HCT116 (cell line): ENCODE measurements around the gene ZBTB42. TPM values are rescaled to one million over a fixed set of nuclear protein-coding genes. Genes with fewer than 3 reads are reported as not detected.

Experiments
- ATAC-seq: fragments of 200-7000 bp; cut with Tn5 transposase; 2 replicates; pipeline ENCODE4 v1.9.1; 2020; ENCODE audit warnings: mild to moderate bottlenecking, moderate library complexity
- BruUV-seq: library from RNA; stranded (reverse); fragments of 400-500 nt; replicated peaks from 2 replicates; lab custom pipeline; 2021; lab: Mats Ljungman, UMichigan
- CTCF ChIA-PET: fragments of 300-600 bp; sonication (Branson Sonifier 250); formaldehyde crosslinking; loops from one replicate; lab custom pipeline; 2021; ENCODE audit warnings: antibody characterized with exemption; lab: Charles Lee
- POLR2A ChIA-PET: fragments of 300-600, 350-600 bp; sonication (Branson Sonifier 250); formaldehyde crosslinking; loops from one replicate; lab custom pipeline; 2021; ENCODE audit warnings: antibody characterized with exemption; lab: Charles Lee
- RAD21 ChIA-PET, 2 experiments: fragments of 300-600 bp; sonication (Branson Sonifier 250); formaldehyde crosslinking; loops; one replicate each; lab custom pipeline; 2023; ENCODE audit warnings: low total read pairs in 2 of 2; ENCODE audit not compliant: uncharacterized antibody in 2 of 2, unreplicated experiment in 2 of 2, low non-redundant PET in 1 of 2; lab: Charles Lee
- DNase-seq: peaks from one replicate; pipeline ENCODE4 v3.0.0-alpha.2; 2010; ENCODE audit warnings: low read depth, low spot score
- H2AFZ ChIP-seq: fragments of 200-600 bp; shearing (Covaris generic), sonication (generic); 2 replicates; pipeline ENCODE4 v1.6.1; 2017; ENCODE audit warnings: low read depth, mixed run types, mixed read lengths, antibody characterized with exemption, low read length; ENCODE audit not compliant: poor library complexity, severe bottlenecking
- H3K27ac ChIP-seq: 2 replicates; pipeline ENCODE4 v1.5.1; 2012; ENCODE audit warnings: low read depth, low read length
- H3K27me3 ChIP-seq: fragments of 200-600 bp; sonication (generic); 2 replicates; pipeline ENCODE4 v1.6.1; 2016; ENCODE audit warnings: mixed run types, low read length, mixed read lengths; ENCODE audit not compliant: insufficient read depth
- H3K36me3 ChIP-seq, 2 experiments: fragments of 200-500 bp in 1 of 2; fragments of 200-600 bp in 1 of 2; sonication (Bioruptor generic) in 1 of 2; sonication (generic) in 1 of 2; 2 replicates each; pipeline versions ENCODE4 v1.5.1 to v1.6.1; 2014 to 2016; ENCODE audit warnings: low read length in 2 of 2, inconsistent platforms in 1 of 2, mixed read lengths in 1 of 2, mixed run types in 1 of 2; ENCODE audit not compliant: insufficient read depth in 2 of 2, control insufficient read depth in 1 of 2
- H3K4me1 ChIP-seq, 2 experiments: fragments of 200-600 bp in 1 of 2; sonication (generic) in 1 of 2; 2 replicates each; pipeline versions ENCODE4 v1.5.1 to v1.6.1; 2012 to 2017; ENCODE audit warnings: low read length in 2 of 2, inconsistent platforms in 1 of 2, mild to moderate bottlenecking in 1 of 2, mixed read lengths in 1 of 2, mixed run types in 1 of 2, moderate library complexity in 1 of 2; ENCODE audit not compliant: insufficient read depth in 2 of 2, control insufficient read depth in 1 of 2
- H3K4me2 ChIP-seq: fragments of 200-600 bp; sonication (generic); 2 replicates; pipeline ENCODE4 v1.6.1; 2017; ENCODE audit warnings: mixed run types, low read length, mixed read lengths
- H3K4me3 ChIP-seq, 2 experiments: fragments of 200-600 bp in 1 of 2; sonication (generic) in 1 of 2; replicated peaks in 1 of 2; 2 replicates each; pipeline ENCODE4 v1.5.1; 2011 to 2016; ENCODE audit warnings: low read length in 2 of 2, control low read depth in 1 of 2, low read depth in 1 of 2, mild to moderate bottlenecking in 1 of 2, mixed read lengths in 1 of 2, mixed run types in 1 of 2
- H3K79me2 ChIP-seq: fragments of 200-600 bp; sonication (generic); 2 replicates; pipeline ENCODE4 v1.6.1; 2017; ENCODE audit warnings: mild to moderate bottlenecking, mixed run types, low read length, moderate library complexity, mixed read lengths; ENCODE audit not compliant: insufficient read depth
- H3K9ac ChIP-seq: fragments of 200-600 bp; sonication (generic); 2 replicates; pipeline ENCODE4 v1.6.1; 2016; ENCODE audit warnings: low read length, mixed read lengths
- H3K9me2 ChIP-seq: fragments of 200-600 bp; sonication (generic), shearing (Covaris generic); 2 replicates; pipeline ENCODE4 v1.6.1; 2017; ENCODE audit warnings: mixed run types, mild to moderate bottlenecking, moderate library complexity; ENCODE audit not compliant: insufficient read depth
- H3K9me3 ChIP-seq, 2 experiments: fragments of 200-500 bp in 1 of 2; fragments of 200-600 bp in 1 of 2; sonication (Bioruptor generic) in 1 of 2; sonication (generic) in 1 of 2; 2 replicates each; pipeline ENCODE4 v1.6.1; 2014 to 2017; ENCODE audit warnings: low read length in 2 of 2, mixed read lengths in 2 of 2, inconsistent platforms in 1 of 2, low read depth in 1 of 2, mild to moderate bottlenecking in 1 of 2, mixed run types in 1 of 2, moderate library complexity in 1 of 2; ENCODE audit not compliant: control insufficient read depth in 1 of 2, insufficient read depth in 1 of 2
- H4K20me1 ChIP-seq: fragments of 200-600 bp; sonication (generic), shearing (Covaris generic); 2 replicates; pipeline ENCODE4 v1.6.1; 2017; ENCODE audit warnings: mixed run types, mild to moderate bottlenecking, moderate library complexity; ENCODE audit not compliant: insufficient read depth
- ATF3 ChIP-seq: IDR thresholded peaks from 2 replicates; pipeline ENCODE4 v1.6.1; 2012
- EGR1 ChIP-seq: IDR thresholded peaks from 2 replicates; pipeline ENCODE4 v1.6.1; 2012; ENCODE audit warnings: low read depth
- EZH2 ChIP-seq: fragments of 200-600 bp; sonication (generic); IDR thresholded peaks from 2 replicates; pipeline ENCODE4 v1.6.1; 2017; ENCODE audit warnings: antibody characterized with exemption, mixed run types
- EZH2phosphoT487 ChIP-seq: fragments of 200-600 bp; IDR thresholded peaks from 2 replicates; pipeline ENCODE4 v1.6.1; 2018; ENCODE audit warnings: antibody characterized with exemption, borderline replicate concordance
- FOSL1 ChIP-seq: IDR thresholded peaks from 2 replicates; pipeline ENCODE4 v1.6.1; 2012; ENCODE audit warnings: low read depth
- JUND ChIP-seq: IDR thresholded peaks from 2 replicates; pipeline ENCODE4 v1.6.1; 2012
- POLR2AphosphoS5 ChIP-seq: IDR thresholded peaks from 2 replicates; pipeline ENCODE4 v1.6.1; 2011; ENCODE audit warnings: mild to moderate bottlenecking, low read depth, low read length, moderate library complexity
- RAD21 ChIP-seq: IDR thresholded peaks from 2 replicates; pipeline ENCODE4 v1.6.1; 2012; ENCODE audit warnings: low read depth, mild to moderate bottlenecking
- REST ChIP-seq: IDR thresholded peaks from 2 replicates; pipeline ENCODE4 v1.6.1; 2012; ENCODE audit warnings: low read depth
- SP1 ChIP-seq: IDR thresholded peaks from 2 replicates; pipeline ENCODE4 v1.6.1; 2012; ENCODE audit warnings: low read depth
- SRF ChIP-seq: IDR thresholded peaks from 2 replicates; pipeline ENCODE4 v1.6.1; 2012; ENCODE audit warnings: low read depth
- ZBTB33 ChIP-seq: IDR thresholded peaks from 2 replicates; pipeline ENCODE4 v1.6.1; 2011; ENCODE audit warnings: mild to moderate bottlenecking, low read length, moderate library complexity; ENCODE audit not compliant: insufficient replicate concordance; ENCODE audit errors: extremely low read depth
- ZFX ChIP-seq: fragments of 450-650 bp; IDR thresholded peaks from 2 replicates; pipeline ENCODE4 v1.6.1; 2017
- ZNF274 ChIP-seq: fragments of 200-500 bp; sonication (Bioruptor generic); IDR thresholded peaks from 2 replicates; pipeline ENCODE4 v1.6.1; 2014; ENCODE audit warnings: mild to moderate bottlenecking, low read depth, low read length, inconsistent platforms
- intact Hi-C: fragments of 100-400 bp; cut with micrococcal nuclease; formaldehyde crosslinking; loops from 2 replicates; pipeline ENCODE4 v1.10.0; 2022
- total RNA-seq: library from RNA; stranded (reverse); gene quantifications from one replicate; pipeline ENCODE4 v1.2.1, GENCODE V29; 2021; ENCODE audit not compliant: unreplicated experiment

Gene ZBTB42
- total RNA-seq, 1 experiment from 2014 or later, result 4.4 TPM

DNA sequence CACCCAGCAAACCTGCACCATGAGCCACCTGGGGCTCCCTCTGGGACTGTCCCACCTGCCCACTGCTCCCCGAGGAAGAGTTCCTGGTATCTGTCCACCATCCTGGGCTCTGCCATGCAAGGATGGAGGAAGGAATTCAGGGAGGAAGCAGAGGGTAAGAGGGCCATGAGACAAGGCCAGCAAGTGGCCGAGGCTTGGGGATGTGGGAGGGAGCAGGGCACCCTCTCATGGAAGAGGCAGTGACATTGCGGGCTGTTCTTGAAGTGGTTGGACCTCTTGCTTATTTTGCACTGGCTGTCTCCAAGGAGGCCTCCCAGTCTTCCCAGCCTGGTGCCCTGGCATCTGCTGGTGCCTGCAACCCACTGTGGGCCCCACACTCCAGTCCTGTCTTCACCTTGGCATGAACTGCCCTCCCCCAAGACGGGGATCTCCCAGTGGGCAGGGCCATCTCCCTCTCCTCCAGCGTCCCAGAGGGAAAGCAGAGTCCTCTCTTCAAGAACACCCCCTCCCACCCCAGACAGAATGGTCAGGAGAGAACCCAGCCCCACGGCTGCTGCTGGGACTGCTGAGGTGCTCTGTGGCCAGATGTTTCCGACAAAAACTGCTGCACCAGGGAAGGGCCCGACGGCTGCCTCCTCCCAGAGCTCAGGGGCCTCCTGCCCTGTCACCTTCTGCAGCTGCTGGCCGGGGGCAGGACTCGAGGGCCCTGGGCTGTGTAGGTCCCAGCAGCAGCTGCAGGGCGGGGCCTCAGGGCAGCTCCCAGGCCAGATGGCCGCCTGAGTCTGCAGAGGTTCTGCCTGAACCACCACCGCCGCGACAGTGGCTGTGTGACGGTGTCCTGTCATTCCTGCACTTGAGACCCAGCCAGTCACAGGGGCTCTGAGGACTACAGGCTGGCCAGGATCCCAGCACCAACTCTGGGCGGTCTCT lies 3.5 kb upstream of the ZBTB42 start:
- DNase-seq, result no peak
- ChIA-PET POLR2A (no interaction called here), RAD21 (no interaction called here), CTCF (interaction anchor here (0.6 kb wide), 1 partner anchor 29 kb away, joined by 3 read pairs; no protein-coding TSS in a partner anchor)
- no peak overlapping the region for H3K4me3 ChIP-seq
- TF ChIP-seq JUND (no peak), ZNF274 (no peak), EZH2phosphoT487 (no peak), ZFX (no peak), POLR2AphosphoS5 (no peak), RAD21 (no peak), FOSL1 (no peak), REST (no peak), EZH2 (no peak), ZBTB33 (no peak), SP1 (no peak), SRF (no peak), EGR1 (no peak), ATF3 (no peak)
- H3K27ac ChIP-seq, result no peak overlapping the region; the same call in 1 of the 2 replicates
- H3K79me2 ChIP-seq, result peaks cover 26% of the 10 kb centered on the region
- no peak overlapping the region for H3K4me2 ChIP-seq
- peaks cover 34 to 62% of the 10 kb centered on the region in 2 experiments for H3K4me1 ChIP-seq
- no peak for ATAC-seq
- H3K9me2 ChIP-seq, result no peaks in the 10 kb centered on the region
- intact Hi-C loops, result no loop called here
- H3K36me3 ChIP-seq, result no peaks in the 10 kb centered on the region; a peak in 1 of 4 replicates
- no peaks in the 10 kb centered on the region for H3K9me3 ChIP-seq
- H2AFZ ChIP-seq, result no peak overlapping the region
- no peaks in the 10 kb centered on the region for H4K20me1 ChIP-seq
- H3K9ac ChIP-seq, result no peak overlapping the region
- H3K27me3 ChIP-seq, result no peaks in the 10 kb centered on the region
- BruUV-seq, result no TSS peak
